Measurements from ENCODE around the gene DNM3.

GRCh38 chr1:171940368-171940767 lies 99.1 kb downstream of the DNM3 start:
- TF ChIP-seq STAT1 (IDR thresholded peaks at IDR 0.05; ENCODE audit: unreplicated experiment) (no peak), ZNF331 (CRISPR knock-in tag; IDR thresholded peaks at IDR 0.05; ENCODE audit: low read depth) (no peak)
- TF ChIP-seq, protein P1, sequence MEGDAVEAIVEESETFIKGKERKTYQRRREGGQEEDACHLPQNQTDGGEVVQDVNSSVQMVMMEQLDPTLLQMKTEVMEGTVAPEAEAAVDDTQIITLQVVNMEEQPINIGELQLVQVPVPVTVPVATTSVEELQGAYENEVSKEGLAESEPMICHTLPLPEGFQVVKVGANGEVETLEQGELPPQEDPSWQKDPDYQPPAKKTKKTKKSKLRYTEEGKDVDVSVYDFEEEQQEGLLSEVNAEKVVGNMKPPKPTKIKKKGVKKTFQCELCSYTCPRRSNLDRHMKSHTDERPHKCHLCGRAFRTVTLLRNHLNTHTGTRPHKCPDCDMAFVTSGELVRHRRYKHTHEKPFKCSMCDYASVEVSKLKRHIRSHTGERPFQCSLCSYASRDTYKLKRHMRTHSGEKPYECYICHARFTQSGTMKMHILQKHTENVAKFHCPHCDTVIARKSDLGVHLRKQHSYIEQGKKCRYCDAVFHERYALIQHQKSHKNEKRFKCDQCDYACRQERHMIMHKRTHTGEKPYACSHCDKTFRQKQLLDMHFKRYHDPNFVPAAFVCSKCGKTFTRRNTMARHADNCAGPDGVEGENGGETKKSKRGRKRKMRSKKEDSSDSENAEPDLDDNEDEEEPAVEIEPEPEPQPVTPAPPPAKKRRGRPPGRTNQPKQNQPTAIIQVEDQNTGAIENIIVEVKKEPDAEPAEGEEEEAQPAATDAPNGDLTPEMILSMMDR (conservative IDR thresholded peaks at IDR 0.05; ENCODE audit: low read depth in 2 of 2) = no peak
